Inferior parietal cortex (tissue), 1 donor: ENCODE results near the gene RTN4RL1.
A peak's percentile ranks its signal among the peaks of the same experiment; 100 is the strongest.

Experiments
- DNase-seq: peaks from one replicate; pipeline ENCODE4 v3.0.0-alpha.2; 2016; ENCODE audit errors: extremely low spot score

Gene RTN4RL1

GRCh38 chr17:1919201-1919600 lies 105.9 kb downstream of the RTN4RL1 start:
- DNase-seq, result no peak

- no peak for DNase-seq
These were observed 106.6 kb downstream of the RTN4RL1 start for GRCh38 chr17:1918346-1919162.

- no peak for DNase-seq
These were observed 108.0 kb downstream of the RTN4RL1 start for GRCh38 chr17:1916963-1917715.

GRCh38 chr17:1916316-1916715 lies 108.8 kb downstream of the RTN4RL1 start:
- DNase-seq, result no peak

GRCh38 chr17:1915889-1916288 lies 109.2 kb downstream of the RTN4RL1 start:
- no peak for DNase-seq

- DNase-seq, result no peak
These were observed 110.5 kb downstream of the RTN4RL1 start for GRCh38 chr17:1914661-1915083.

DNA sequence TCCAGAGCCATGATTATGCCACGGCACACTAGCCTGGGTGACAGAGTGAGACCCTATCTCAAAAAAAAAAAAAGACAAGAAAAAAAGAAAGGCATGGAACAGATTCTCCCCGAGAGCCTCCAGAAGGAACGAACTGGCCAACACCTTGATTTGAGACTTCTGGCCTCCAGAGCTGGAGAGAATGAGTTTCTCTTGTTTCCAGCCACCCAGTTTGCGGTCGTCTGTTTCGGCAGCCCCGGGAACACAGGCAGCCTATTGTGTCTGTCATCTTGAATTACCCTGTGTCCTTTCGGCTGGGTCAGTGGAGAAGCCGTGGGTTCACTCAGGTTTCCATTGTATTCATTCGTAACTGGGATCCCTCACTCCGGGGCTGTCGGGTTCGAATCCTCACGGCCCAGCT lies 111.4 kb downstream of the RTN4RL1 start:
- no peak for DNase-seq

DNA sequence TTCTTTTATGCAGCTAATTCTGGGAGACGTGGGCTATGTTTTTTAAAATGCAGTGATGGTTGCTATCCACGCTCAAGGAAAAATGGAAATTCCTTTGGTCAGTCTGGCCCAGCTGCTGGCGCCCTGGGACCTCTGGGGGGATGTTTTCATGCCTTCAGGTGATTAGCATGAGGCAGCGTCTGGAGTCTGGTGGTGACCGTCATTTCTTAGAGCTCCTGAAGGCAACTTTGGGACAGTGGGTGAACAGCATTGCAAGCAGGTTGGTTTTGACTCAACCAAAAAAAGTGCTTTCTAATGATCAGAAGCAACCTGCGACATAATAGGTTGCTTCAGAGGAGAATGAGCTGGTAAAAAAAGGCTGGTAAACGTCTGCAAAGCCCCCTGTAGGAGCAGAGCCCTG lies 113.0 kb downstream of the RTN4RL1 start:
- DNase-seq, result no peak

- no peak for DNase-seq
These were observed 115.1 kb downstream of the RTN4RL1 start for GRCh38 chr17:1909985-1910384.

DNA sequence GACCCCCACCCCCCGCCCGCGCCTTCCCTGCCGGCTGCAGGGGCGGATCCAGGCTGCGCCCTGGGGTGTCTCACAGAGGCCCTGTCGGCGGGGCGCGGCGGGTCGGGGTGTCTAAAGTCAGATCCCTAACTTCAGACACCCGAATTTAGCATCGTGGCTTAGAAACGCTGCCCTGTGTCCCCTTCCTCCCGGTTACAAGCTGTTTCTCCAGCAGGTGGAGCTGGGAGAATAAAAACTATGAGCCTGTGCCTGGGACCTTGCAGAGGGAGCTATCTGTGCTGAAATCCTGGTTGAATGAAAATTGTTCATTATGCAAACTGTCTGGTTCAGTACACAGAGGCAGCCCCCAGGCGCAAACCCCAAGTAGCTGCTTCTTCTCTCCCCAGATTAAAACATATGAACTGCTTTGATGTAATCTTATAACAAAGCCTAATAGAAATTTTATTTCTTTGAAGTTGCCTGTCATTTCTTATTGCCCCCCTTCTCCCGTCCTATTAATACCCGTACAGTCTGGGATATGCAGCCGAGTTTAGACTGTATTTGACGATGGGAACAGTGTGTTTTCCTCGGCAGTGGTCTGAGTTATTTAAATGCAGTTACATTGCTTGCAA lies 116.3 kb downstream of the RTN4RL1 start:
- peak; percentile 81 for DNase-seq

- DNase-seq, result no peak
These were observed 117.0 kb downstream of the RTN4RL1 start for GRCh38 chr17:1907909-1908698.

DNA sequence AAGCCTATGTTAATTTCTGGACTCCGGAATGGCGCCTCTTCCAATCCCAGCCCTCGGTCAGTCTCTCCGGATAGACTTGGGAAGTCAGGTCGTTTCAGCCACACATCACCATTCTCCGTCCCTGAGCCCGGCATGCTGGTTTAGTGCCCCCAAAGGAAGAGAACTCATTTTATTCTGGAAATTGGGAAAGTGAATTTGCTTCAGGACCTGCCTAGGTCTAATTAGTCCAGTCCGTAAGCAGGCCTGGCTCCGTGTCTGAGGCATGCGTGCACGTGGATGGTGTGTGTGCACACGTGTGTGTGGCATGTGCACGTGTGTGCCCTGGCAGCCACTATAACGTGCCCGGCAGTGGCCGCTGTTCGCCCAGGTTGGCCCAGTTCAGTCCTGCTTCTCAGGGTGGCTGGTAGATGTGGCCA lies 117.9 kb downstream of the RTN4RL1 start:
- no peak for DNase-seq

DNA sequence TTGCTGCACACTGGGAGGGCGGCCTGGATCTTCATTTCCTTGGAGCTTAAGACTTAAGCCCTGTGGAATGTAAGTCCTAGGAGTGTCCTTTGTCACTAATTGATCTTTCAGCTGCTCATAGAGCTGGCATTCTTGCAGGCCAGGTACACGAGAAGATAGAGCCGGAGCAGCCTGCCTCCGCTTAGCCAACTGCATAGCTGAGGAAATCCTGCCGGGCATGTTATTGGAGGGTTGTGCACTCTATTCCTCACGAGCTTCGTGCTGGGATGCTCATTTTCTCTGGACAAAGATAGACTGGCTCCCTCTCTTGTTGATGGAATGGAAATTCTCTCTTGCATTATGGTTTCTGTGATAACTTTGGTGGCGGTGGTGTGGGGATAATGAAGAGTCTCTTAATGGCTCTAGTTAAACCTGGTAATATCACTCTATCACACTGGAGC lies 118.5 kb downstream of the RTN4RL1 start:
- no peak for DNase-seq

- no peak for DNase-seq
These were observed 119.8 kb downstream of the RTN4RL1 start for GRCh38 chr17:1905190-1905913.

DNA sequence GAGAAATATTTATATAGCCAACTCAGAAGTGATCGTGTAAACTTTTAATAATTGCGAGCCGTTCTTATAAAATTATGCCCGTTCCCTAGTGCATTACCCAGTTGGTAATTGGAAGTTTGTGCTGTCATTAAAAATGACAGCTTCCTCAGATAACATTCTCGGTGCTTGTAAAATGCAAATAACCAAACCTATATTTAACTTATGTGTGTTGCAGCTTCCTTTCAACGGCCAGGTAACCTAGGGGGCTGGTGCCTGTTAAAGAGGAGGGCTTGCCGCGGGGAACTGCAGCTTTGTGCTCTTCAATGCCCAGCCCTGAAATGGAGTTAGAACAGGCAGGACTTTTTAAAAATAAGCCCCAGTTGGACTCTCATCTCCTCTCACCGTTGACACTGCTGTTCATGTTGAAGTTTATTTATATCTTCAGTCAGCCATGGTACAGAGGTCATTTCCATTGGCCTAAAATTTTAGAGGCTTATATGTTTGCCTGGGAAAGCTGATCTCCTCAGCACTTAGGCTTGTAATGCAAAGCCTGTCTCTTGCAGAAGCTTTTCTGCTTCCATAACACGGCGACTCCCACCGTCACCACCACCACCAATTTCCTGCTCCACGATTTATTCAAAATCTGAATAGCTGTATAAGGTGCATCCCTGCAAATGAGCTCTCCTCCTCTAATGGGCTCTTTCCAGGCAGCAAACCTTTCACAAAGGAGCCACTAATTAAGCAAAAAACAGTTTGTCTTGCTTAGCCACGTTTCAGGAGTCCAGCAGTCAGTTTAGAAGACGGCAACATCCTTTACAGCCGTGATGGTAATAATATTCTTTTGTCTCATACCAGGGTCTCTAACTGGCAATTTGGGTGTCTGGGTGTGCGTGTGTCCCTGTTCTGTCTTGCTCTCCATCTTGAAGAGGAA lies 120.6 kb downstream of the RTN4RL1 start:
- DNase-seq, result no peak

GRCh38 chr17:1899403-1900000 lies 125.6 kb downstream of the RTN4RL1 start:
- DNase-seq, result no peak

GRCh38 chr17:1898872-1899271 lies 126.3 kb downstream of the RTN4RL1 start:
- DNase-seq, result no peak

DNA sequence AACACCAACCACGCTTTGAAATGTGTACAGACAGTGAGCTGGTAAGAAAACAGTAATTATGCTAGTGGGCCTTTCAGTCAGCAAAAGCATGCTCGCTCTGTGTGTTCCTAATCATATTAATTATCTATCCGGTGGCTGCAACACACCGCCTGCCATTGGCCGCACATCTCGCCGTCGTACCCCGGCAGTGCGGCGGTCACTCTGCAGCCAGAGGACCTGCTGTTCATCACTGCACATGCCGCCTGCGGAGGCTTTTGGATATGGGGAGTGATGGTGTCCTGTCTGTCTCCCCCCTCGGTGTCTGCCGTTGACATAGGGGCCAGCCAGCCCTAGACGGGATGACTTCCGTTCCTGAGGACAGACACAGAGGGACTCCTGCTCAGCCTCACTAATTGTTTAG lies 126.8 kb downstream of the RTN4RL1 start:
- DNase-seq, result no peak

- no peak for DNase-seq
These were observed 128.0 kb downstream of the RTN4RL1 start for GRCh38 chr17:1897105-1897656.
